ENCODE results near the gene SSTR3.

Gene SSTR3

GRCh38 chr22:37163575-37164504 lies 48.4 kb downstream of the SSTR3 start:
- no peak for DNase-seq

GRCh38 chr22:37163096-37163489 lies 49.2 kb downstream of the SSTR3 start:
- no peak for DNase-seq

DNA sequence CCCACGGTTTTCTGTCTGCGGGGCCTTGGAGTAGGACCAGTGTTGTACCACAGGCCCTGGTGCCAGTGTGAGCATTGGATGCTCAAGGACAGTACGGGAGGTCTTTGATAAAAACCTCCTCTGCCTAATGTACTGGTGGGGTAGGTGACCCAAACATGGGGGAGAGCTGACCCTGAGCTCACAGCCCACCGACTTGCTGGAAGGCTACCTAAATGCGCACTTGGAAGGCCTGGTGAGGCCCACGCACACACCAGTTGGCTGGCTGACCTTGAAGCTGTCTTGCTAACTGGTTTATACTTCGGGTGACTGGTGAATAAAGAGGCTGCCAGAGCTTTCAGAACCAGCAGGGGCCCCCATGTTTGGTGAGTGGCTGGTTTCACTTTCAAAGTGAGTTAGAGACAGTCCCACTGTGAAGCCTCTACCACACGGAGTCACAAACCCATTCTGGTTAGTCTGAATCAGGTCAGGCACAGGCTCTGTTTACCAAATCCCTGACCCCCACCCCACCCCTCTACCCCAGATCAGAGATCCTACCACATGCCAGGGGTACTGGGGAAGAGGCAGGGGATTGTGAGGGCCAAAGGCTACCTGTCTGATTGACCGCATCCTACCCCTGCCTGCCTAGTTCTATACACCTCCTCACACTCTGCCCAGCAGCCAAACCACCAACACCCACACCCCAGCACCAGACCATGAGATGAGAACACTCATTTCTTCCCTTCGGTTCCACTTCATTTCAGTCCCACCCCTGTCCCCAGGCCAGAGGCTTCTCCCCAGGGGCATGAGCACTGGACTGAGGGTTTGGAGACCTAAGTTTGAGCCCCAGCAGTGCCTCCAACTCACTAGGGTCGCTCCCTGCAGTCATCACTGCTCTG lies 49.8 kb downstream of the SSTR3 start:
- DNase-seq = no peak

DNA sequence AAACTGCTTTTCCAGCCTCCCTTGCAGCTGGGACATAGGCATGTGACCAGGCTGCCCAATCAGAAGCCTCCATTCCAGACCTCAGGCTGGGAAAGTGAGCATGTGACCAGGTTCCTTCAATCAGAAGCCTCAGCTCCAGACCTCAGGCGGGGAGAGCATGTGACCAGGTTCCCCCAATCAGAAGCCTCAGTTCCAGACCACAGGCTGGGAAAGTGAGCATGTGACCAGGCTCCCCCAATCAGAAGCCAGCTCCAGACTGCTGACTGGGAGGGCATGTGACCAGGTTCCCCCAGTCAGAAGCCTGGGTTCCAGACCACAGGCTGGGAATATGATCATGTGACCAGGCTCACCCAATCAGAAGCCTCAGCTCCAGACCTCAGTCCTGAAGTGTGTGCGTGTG lies 50.8 kb downstream of the SSTR3 start:
- DNase-seq = no peak

GRCh38 chr22:37160027-37160426 lies 52.2 kb downstream of the SSTR3 start:
- DNase-seq = no peak

DNA sequence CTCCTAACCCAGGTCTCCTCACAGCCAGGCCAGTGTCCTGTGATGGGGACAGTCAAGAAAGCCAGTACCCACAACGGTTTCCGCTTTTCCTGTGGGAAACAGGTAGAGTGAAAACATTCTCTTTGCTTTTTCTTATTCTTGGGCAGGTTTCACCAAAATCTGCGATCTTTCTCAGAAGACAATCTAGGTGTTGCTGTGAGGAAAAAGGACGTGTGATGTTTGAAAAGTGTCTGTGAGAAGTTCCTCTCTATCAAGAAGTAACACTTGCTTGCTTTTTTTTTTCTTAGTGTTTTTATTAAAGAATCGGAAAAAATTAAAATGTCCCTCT lies 53.4 kb downstream of the SSTR3 start:
- DNase-seq = no peak

- DNase-seq = no peak
These were observed 54.6 kb downstream of the SSTR3 start for GRCh38 chr22:37157516-37158285.

GRCh38 chr22:37156686-37157435 lies 55.4 kb downstream of the SSTR3 start:
- no peak for DNase-seq

DNA sequence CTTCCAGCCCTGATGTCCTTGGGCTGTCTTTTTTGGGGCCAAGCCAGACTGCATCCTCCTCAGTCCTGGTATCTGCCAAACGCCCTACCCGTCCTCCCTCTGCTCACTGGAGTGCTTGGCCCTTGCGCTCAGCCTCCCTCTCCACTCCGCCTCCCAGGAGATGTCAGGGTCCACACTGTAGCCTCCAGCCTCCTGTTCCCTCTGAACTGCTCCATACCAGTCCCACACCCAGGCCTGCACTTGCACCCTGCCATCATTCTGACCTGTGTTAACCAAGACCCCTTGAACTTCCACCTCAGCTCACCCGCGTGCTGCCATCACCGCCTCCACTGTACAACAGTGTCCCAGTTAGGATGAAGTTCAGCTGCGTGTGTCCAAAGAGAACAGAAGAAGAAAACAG lies 56.3 kb downstream of the SSTR3 start:
- no peak for DNase-seq

GRCh38 chr22:37154925-37155712 lies 57.2 kb downstream of the SSTR3 start:
- no peak for DNase-seq

Measured in NCI-H1930 (cell line).